OCI-LY7 (cell line): ENCODE data around the gene SAMMSON. TPM values are rescaled to one million over a fixed set of nuclear protein-coding genes. Genes with fewer than 3 reads are reported as not detected.
A peak's percentile ranks its signal among the peaks of the same experiment; 100 is the strongest.

Experiments used
- BruUV-seq: library from RNA; stranded (reverse); fragments of 400-500 nt; replicated peaks from 2 replicates; lab custom pipeline; 2021; lab: Mats Ljungman, UMichigan
- CTCF ChIA-PET: fragments of 300-600 bp; sonication (Branson Sonifier 250); formaldehyde crosslinking; loops from one replicate; lab custom pipeline; 2022; ENCODE audit warnings: antibody characterized with exemption; ENCODE audit not compliant: unreplicated experiment; lab: Charles Lee
- POLR2A ChIA-PET: fragments of 300-600 bp; sonication (Branson Sonifier 250); formaldehyde crosslinking; loops from one replicate; lab custom pipeline; 2022; ENCODE audit warnings: antibody characterized with exemption; lab: Charles Lee
- DNase-seq: peaks from one replicate; pipeline ENCODE4 v3.0.0-alpha.2; 2015; ENCODE audit warnings: low spot score
- H2AFZ ChIP-seq: fragments of 200-600 bp; sonication (generic), shearing (Covaris generic); 2 replicates; pipeline ENCODE4 v1.6.1; 2014; ENCODE audit warnings: mild to moderate bottlenecking, antibody characterized with exemption, low read length, moderate library complexity
- H3K27ac ChIP-seq: fragments of 200-600 bp; sonication (generic); 2 replicates; pipeline ENCODE4 v1.5.1; 2014; ENCODE audit warnings: mixed run types, low read depth, mild to moderate bottlenecking, moderate library complexity, low read length, inconsistent platforms; ENCODE audit not compliant: poor library complexity, severe bottlenecking
- H3K36me3 ChIP-seq: fragments of 200-600 bp; sonication (generic); 2 replicates; pipeline ENCODE4 v1.6.1; 2014; ENCODE audit warnings: mild to moderate bottlenecking, antibody characterized with exemption, low read length, moderate library complexity, mixed read lengths; ENCODE audit not compliant: insufficient read depth
- H3K4me1 ChIP-seq: fragments of 200-600 bp; sonication (generic); 2 replicates; pipeline ENCODE4 v1.5.1; 2014; ENCODE audit warnings: mild to moderate bottlenecking, low read length; ENCODE audit not compliant: insufficient read depth, poor library complexity, severe bottlenecking
- H3K4me2 ChIP-seq: fragments of 200-600 bp; sonication (generic); 2 replicates; pipeline ENCODE4 v1.6.1; 2014; ENCODE audit warnings: mild to moderate bottlenecking, low read length
- H3K4me3 ChIP-seq: fragments of 200-600 bp; sonication (generic); 2 replicates; pipeline ENCODE4 v1.5.1; 2014; ENCODE audit warnings: mild to moderate bottlenecking, low read depth, low read length; ENCODE audit not compliant: poor library complexity, severe bottlenecking
- H3K79me2 ChIP-seq: fragments of 200-600 bp; sonication (generic); 2 replicates; pipeline ENCODE4 v1.6.1; 2016; ENCODE audit warnings: low read depth, mild to moderate bottlenecking, low read length, moderate library complexity, mixed read lengths; ENCODE audit not compliant: insufficient read depth
- H3K9me2 ChIP-seq: fragments of 200-600 bp; sonication (generic); 2 replicates; pipeline ENCODE4 v1.6.1; 2016; ENCODE audit warnings: mild to moderate bottlenecking, low read length, mixed read lengths; ENCODE audit not compliant: insufficient read depth
- H3K9me3 ChIP-seq: fragments of 200-600 bp; sonication (generic); 2 replicates; pipeline ENCODE4 v1.6.1; 2014; ENCODE audit warnings: mild to moderate bottlenecking, mixed run types, low read length, mixed read lengths
- H4K20me1 ChIP-seq: fragments of 200-600 bp; sonication (generic); 2 replicates; pipeline ENCODE4 v1.6.1; 2014; ENCODE audit warnings: mild to moderate bottlenecking, antibody characterized with exemption, low read length, moderate library complexity, mixed read lengths; ENCODE audit not compliant: insufficient read depth
- CTCF ChIP-seq: fragments of 200-600 bp; sonication (generic); conservative IDR thresholded peaks from 2 replicates; pipeline ENCODE4 v1.5.1; 2014; ENCODE audit warnings: mild to moderate bottlenecking, antibody characterized with exemption, low read length, moderate library complexity, mixed read lengths
- EZH2phosphoT487 ChIP-seq: fragments of 200-600 bp; sonication (generic); IDR thresholded peaks from 2 replicates; pipeline ENCODE4 v1.6.1; 2018; ENCODE audit warnings: low read depth, borderline replicate concordance, mild to moderate bottlenecking, mixed run types, antibody characterized with exemption, low read length, moderate library complexity, mixed read lengths
- intact Hi-C: fragments of 100-400 bp; cut with micrococcal nuclease; formaldehyde crosslinking; loops from one replicate; pipeline ENCODE4 v1.10.0; 2022; ENCODE audit not compliant: unreplicated experiment
- total RNA-seq, 2 experiments: library from RNA; depleted of rRNA in 1 of 2; stranded (reverse); fragments of >200 nt in 1 of 2; shearing (Covaris generic) in 1 of 2; gene quantifications; 2 replicates each; pipeline ENCODE4 v1.2.3, GENCODE V29; 2014 to 2022

Gene SAMMSON
- total RNA-seq, 2 experiments from 2014 or later = not detected

- H3K9me2 ChIP-seq = no peaks in the 10 kb centered on the region
- no peak for DNase-seq
- no peaks in the 10 kb centered on the region for H3K36me3 ChIP-seq
- no TSS peak for BruUV-seq
- CTCF ChIA-PET = no interaction called here
- no peak for TF ChIP-seq EZH2phosphoT487
- H3K4me3 ChIP-seq = no peak overlapping the region
- no peak overlapping the region for H3K4me2 ChIP-seq
- no peak overlapping the region for H2AFZ ChIP-seq
- no peaks in the 10 kb centered on the region for H4K20me1 ChIP-seq
- no peaks in the 10 kb centered on the region for H3K4me1 ChIP-seq
- no peaks in the 10 kb centered on the region for H3K79me2 ChIP-seq
- H3K9me3 ChIP-seq = no peaks in the 10 kb centered on the region
- POLR2A ChIA-PET = no interaction called here
- intact Hi-C loops = loop anchor here (10.0 kb wide), 1 partner anchor 294 kb away; no protein-coding TSS in a partner anchor
- H3K27ac ChIP-seq = no peak overlapping the region
Measured at GRCh38 chr3:70061096-70061495, 61.6 kb downstream of the SAMMSON start.

- H3K9me2 ChIP-seq = no peaks in the 10 kb centered on the region
- no peak overlapping the region for H3K27ac ChIP-seq
- no peak overlapping the region for H3K4me3 ChIP-seq
- H3K36me3 ChIP-seq = no peaks in the 10 kb centered on the region
- H2AFZ ChIP-seq = no peak overlapping the region
- no peak for TF ChIP-seq EZH2phosphoT487
- peak; percentile 79 for TF ChIP-seq CTCF
- BruUV-seq = no TSS peak
- CTCF ChIA-PET = no interaction called here
- DNase-seq = peak; percentile 9
- POLR2A ChIA-PET = interaction anchor here (0.5 kb wide), 1 partner anchor 1670 kb away, joined by 4 read pairs; no protein-coding TSS in a partner anchor
- H3K4me1 ChIP-seq = no peaks in the 10 kb centered on the region
- H3K4me2 ChIP-seq = no peak overlapping the region
- intact Hi-C loops = loop anchor here (10.0 kb wide), 1 partner anchor 291 kb away; no protein-coding TSS in a partner anchor
- H3K9me3 ChIP-seq = no peaks in the 10 kb centered on the region
- no peaks in the 10 kb centered on the region for H4K20me1 ChIP-seq
- no peaks in the 10 kb centered on the region for H3K79me2 ChIP-seq
Measured at GRCh38 chr3:70064194-70064779, 64.8 kb downstream of the SAMMSON start.

- no peaks in the 10 kb centered on the region for H4K20me1 ChIP-seq
- intact Hi-C loops = loop anchor here (10.0 kb wide), 1 partner anchor 289 kb away; no protein-coding TSS in a partner anchor
- no peak overlapping the region for H3K4me3 ChIP-seq
- BruUV-seq = no TSS peak
- no peak overlapping the region for H3K4me2 ChIP-seq
- no peaks in the 10 kb centered on the region for H3K4me1 ChIP-seq
- no peaks in the 10 kb centered on the region for H3K36me3 ChIP-seq
- H3K79me2 ChIP-seq = no peaks in the 10 kb centered on the region
- ChIA-PET CTCF (no interaction called here), POLR2A (no interaction called here)
- no peak overlapping the region for H2AFZ ChIP-seq
- H3K27ac ChIP-seq = no peak overlapping the region
- no peak for DNase-seq
- H3K9me3 ChIP-seq = no peaks in the 10 kb centered on the region
- TF ChIP-seq CTCF = peak; percentile 42; the same call in 1 of the 2 replicates
- TF ChIP-seq EZH2phosphoT487 = no peak
- no peaks in the 10 kb centered on the region for H3K9me2 ChIP-seq
Measured at GRCh38 chr3:70065696-70066253, 66.2 kb downstream of the SAMMSON start.
